GM12891 (cell line): ENCODE results near the gene TWSG1.

Experiments used
- POLR2A ChIP-seq: IDR thresholded peaks from 2 replicates; pipeline ENCODE4 v1.6.1; 2011; ENCODE audit warnings: low read depth, low read length, control low read depth
- POLR2AphosphoS5 ChIP-seq: IDR thresholded peaks from 2 replicates; pipeline ENCODE4 v1.6.1; 2011; ENCODE audit warnings: low read depth, low read length, control low read depth

DNA sequence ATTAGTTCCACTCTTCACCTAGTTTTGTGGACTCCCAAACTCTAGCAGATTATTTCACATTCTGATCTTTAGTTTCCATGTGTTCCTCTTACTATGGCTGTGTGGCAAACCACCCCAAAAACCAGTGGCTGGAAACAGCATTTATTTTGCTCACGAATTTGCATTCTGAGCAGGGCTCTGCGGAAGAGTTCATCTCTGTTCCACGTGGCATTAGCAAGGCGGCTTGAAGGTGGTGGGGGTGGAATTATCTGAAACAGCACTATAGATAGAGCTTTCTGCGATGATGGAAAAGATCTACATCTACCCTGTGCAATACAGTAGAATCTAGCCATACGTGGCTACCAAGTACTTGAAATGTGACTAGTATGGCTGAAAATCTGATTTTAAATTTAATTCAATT lies 5.9 kb downstream of the TWSG1 start:
- TF ChIP-seq POLR2A = no peak
- no peak for TF ChIP-seq POLR2AphosphoS5
